Mammary epithelial cell (primary cell): ENCODE data around the gene RSPH3.

Source experiments
- CTCF ChIP-seq, 2 donors: IDR thresholded peaks in 1 of 2; conservative IDR thresholded peaks in 1 of 2; 2 replicates each; pipeline ENCODE4 v1.5.1; 2011 to 2012; ENCODE audit warnings: inconsistent platforms in 2 of 2, low read length in 2 of 2, mild to moderate bottlenecking in 2 of 2, control low read depth in 1 of 2, low read depth in 1 of 2; ENCODE audit not compliant: insufficient read depth in 1 of 2; ENCODE audit errors: extremely low read depth in 1 of 2
- EZH2 ChIP-seq: IDR thresholded peaks from 2 replicates; pipeline ENCODE4 v1.6.1; 2012; ENCODE audit warnings: low read length, inconsistent platforms, borderline replicate concordance

- no peak for TF ChIP-seq EZH2
- no peak for TF ChIP-seq CTCF (conservative IDR thresholded peaks at IDR 0.05 in 1 of 2, IDR thresholded peaks at IDR 0.05 in 1 of 2; ENCODE audit: extremely low read depth in 1 of 2, insufficient read depth in 1 of 2, low read depth in 1 of 2, low read length in 2 of 2)
Observed at GRCh38 chr6:159045801-159046200, 45.8 kb upstream of the RSPH3 start.
